Pons (tissue), 1 donor: Measurements from ENCODE around the gene DPP3.
A peak's percentile ranks its signal among the peaks of the same experiment; 100 is the strongest.
"Not testable (repeated sequence)": the region's sequence is repeated elsewhere in the genome, so short reads cannot be mapped to it uniquely, and the experiment has no call there.

Experiments
- DNase-seq: peaks from one replicate; pipeline ENCODE4 v3.0.0-alpha.2; 2016; ENCODE audit warnings: low spot score

DPP3 gene

GRCh38 chr11:66480117-66480938, at the start of gene DPP3:
Gene DPP3, plus strand, starts transcription at chr11:66480434. Its CDS starts 1,767 bp downstream, at chr11:66482201.
- peak; percentile 95 for DNase-seq

- not testable (repeated sequence) for DNase-seq
Measured at GRCh38 chr11:66431287-66431686, 48.9 kb upstream of the DPP3 start.

- not testable (repeated sequence) for DNase-seq
Measured at GRCh38 chr11:66431871-66432329, 48.3 kb upstream of the DPP3 start.

GRCh38 chr11:66432597-66432996, 47.6 kb upstream of the DPP3 start:
- DNase-seq, result peak; percentile 15

GRCh38 chr11:66437979-66438503, 42.2 kb upstream of the DPP3 start:
- DNase-seq, result no peak

GRCh38 chr11:66438504-66439466, 41.4 kb upstream of the DPP3 start, which contains the start of gene MRPL11:
Gene MRPL11, minus strand, starts transcription at chr11:66438848. Its CDS starts 94 bp downstream, at chr11:66438754.
- DNase-seq, result peak; percentile 94

GRCh38 chr11:66440101-66440939, 39.9 kb upstream of the DPP3 start:
- not testable (repeated sequence) for DNase-seq

GRCh38 chr11:66440940-66441282, 39.3 kb upstream of the DPP3 start:
- not testable (repeated sequence) for DNase-seq

- no peak for DNase-seq
Measured at GRCh38 chr11:66443602-66444001, 36.6 kb upstream of the DPP3 start.

GRCh38 chr11:66447012-66447411, 33.2 kb upstream of the DPP3 start:
- DNase-seq, result no peak

GRCh38 chr11:66448523-66448922, 31.7 kb upstream of the DPP3 start:
- no peak for DNase-seq

GRCh38 chr11:66450560-66450959, 29.7 kb upstream of the DPP3 start:
- no peak for DNase-seq

- DNase-seq, result no peak
Measured at GRCh38 chr11:66451663-66452062, 28.6 kb upstream of the DPP3 start.

- DNase-seq, result no peak
Measured at GRCh38 chr11:66454247-66454646, 26.0 kb upstream of the DPP3 start.

GRCh38 chr11:66454828-66455227, 25.4 kb upstream of the DPP3 start:
- DNase-seq, result no peak

GRCh38 chr11:66457826-66458225, 22.4 kb upstream of the DPP3 start:
- no peak for DNase-seq

- no peak for DNase-seq
Measured at GRCh38 chr11:66459138-66459778, 21.0 kb upstream of the DPP3 start.

GRCh38 chr11:66462010-66462409, 18.2 kb upstream of the DPP3 start:
- DNase-seq, result no peak

GRCh38 chr11:66462911-66463310, 17.3 kb upstream of the DPP3 start:
- no peak for DNase-seq

- DNase-seq, result not testable (repeated sequence)
Measured at GRCh38 chr11:66464116-66464515, 16.1 kb upstream of the DPP3 start.

GRCh38 chr11:66464916-66465315, 15.3 kb upstream of the DPP3 start:
- DNase-seq, result no peak
